Jurkat, Clone E6-1 (cell line): ENCODE results near the gene KRTAP12-1. TPM values are rescaled to one million over a fixed set of nuclear protein-coding genes. Genes with fewer than 3 reads are reported as not detected.

ENCODE experiments used
- DNase-seq: peaks from one replicate; pipeline ENCODE4 v3.0.0-alpha.2; 2011; ENCODE audit warnings: low read depth, low spot score
- H3K4me3 ChIP-seq: 2 replicates; pipeline ENCODE4 v1.5.1; 2011; ENCODE audit warnings: mild to moderate bottlenecking, low read length, control low read depth, moderate library complexity
- polyA plus RNA-seq: library from polyadenylated mRNA; unstranded; fragments of >200 nt; gene quantifications from one replicate; pipeline ENCODE4 v1.2.1, GENCODE V29; 2012; ENCODE audit warnings: missing spikeins; ENCODE audit not compliant: insufficient read length, insufficient read depth

The KRTAP12-1 gene, protein sequence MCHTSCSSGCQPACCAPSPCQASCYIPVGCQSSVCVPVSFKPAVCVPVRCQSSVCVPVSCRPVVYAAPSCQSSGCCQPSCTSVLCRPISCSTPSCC
- not detected for polyA plus RNA-seq

DNA sequence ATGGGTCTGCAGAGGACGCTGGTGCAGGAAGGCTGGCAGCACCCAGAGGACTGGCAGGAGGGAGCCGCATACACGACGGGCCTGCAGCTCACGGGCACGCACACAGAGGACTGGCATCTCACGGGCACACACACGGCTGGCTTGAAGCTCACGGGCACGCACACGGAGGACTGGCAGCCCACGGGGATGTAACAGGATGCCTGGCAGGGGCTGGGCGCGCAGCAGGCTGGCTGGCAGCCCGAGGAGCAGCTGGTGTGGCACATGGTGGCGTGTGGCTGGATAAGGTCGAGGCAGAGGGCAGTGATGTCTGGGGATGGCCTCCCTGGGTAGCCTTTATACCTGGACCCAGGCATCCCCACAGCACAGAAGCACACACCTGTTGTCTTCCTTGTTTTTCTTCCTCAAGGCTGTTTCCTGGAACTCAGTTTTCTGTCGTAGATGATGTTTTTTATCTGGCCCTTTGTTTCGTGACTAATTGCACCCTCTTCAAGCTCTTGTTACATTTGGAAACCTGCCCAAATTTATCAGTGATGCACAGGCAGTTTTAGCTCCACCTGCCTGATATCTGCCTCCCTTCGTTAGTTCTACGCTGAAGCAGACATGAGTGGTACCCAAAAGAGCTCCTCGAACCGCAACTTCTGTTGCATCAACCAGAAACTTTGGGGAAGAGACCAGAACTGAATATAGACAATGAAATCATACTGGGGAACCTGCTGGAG, at the start of gene KRTAP12-1:
TSS of gene KRTAP12-1 (minus strand) at position 303 of the 719 bp plus-strand sequence. CDS start at position 263, 40 bp downstream.
- DNase-seq = no peak
- no peak within 1 kb of the TSS for H3K4me3 ChIP-seq

DNA sequence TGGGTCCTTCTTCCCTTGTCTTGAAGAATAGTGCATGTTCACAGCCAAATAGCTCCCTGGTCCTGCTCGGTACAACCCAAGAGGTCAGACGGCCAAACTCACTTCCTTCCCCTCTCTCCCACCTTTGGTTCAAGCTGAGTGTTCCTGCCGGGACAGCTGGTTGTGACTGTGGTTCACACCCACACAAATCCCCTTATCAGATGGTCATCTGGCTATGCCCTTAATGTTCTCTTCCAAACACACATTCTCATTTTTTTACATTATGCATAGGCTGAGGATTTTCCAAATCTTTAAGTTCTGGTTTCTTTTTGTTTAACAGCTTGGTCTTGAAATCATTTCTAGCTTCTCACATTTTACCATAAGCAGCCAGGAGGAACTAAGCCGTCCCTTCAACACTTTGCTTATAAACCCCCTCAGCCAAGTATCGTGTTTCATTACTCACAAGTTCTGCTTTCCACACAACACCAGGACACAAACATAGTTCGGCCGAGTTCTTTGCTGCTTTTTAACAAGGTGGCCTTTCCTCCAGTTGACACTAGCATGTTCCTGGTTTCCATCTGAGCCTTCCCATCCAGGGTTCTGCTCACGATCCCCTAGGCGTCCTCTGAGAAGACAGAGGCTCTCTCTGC, 49.1 kb upstream of the KRTAP12-1 start:
- DNase-seq = no peak
- no peak overlapping the region for H3K4me3 ChIP-seq

DNA sequence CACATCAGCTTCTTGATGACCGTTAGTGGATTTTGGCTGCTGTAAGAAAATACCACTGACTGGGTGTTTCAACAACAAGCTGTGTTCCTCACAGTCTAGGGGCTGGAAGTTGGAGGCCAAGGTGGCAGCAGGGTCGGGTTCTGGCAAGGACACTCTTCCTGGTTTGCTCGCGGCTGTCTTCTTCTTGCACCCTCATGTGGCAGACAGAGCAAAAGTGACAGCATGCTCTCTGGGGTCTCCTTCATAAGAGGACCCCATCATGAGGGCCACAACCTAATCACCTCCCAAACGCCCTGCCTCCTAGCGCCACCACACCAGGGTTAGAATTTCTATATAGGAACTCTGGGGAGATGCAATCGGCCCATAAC, 48.0 kb upstream of the KRTAP12-1 start:
- no peak overlapping the region for H3K4me3 ChIP-seq
- no peak for DNase-seq

DNA sequence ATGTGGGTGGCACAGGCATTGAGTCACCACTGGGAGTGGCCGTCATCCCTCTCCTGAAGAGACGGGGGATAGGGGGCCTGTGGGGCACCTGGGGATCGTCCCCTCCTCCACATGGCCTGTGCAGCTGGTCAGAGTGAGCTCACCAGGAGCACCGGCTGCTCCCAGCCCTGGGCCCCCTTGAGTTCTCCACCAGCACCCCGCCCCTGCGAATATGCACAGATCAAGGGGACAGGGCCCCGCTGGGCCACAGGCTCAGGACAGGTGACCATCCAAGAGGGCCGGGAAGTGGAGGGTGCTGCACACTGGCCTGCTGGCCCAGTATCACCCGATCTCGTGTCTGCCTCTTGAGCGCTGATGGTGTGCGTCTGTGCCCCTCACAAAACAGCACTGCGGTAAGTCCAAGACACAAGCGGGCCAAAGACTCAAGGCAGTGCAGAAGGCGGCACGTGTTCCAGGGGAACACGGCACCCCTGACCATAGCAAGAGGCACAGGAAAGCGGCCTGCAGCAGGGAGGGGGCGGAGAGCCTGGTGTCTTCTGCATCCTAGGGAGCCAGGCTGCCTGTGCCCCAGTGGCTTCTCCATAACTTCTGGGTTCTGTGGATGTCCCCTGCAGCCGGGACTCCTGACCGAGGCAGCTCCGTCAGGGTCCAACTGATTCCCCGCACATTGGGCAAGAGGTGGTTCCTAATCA, 47.5 kb upstream of the KRTAP12-1 start:
- DNase-seq = no peak
- no peak overlapping the region for H3K4me3 ChIP-seq

DNA sequence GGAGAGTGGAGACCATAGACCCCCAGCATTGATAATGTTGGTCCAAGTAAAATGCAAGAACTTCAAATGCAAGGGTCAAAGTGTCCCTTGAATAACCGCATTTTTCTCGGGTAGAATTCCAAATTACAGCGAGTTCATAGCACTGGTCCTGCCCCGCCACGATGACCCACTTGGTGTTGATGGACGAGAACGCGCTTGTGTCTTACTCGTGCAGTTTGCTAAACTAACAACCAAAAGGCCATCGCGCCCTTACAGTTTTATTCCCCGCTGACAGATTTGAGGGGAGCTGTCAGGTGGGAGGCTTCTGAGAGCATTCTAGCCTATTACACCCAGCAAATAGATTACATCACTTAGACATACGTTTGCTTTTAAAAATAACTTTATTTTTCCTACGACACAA, 46.8 kb upstream of the KRTAP12-1 start:
- H3K4me3 ChIP-seq = no peak overlapping the region
- no peak for DNase-seq

DNA sequence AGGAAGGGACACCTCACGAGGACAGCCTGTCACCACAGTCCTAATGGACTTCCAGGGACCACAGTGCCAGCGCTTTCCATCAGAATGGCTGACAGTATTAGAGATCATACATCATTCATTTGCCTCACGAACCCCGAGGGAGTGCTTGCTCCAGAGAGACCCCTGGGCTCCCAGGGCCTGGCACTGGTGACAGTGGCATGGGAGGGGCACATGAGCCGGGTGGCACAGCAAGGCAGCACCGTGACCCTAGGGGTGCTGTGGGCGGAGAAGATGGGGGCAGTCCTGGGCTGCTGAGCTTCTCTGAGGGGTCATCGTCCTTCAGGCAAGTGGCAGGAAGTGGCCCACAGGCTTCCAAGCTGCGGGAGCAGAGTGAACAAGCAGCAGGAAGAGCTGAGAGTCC, 45.8 kb upstream of the KRTAP12-1 start:
- H3K4me3 ChIP-seq = no peak overlapping the region
- DNase-seq = no peak

DNA sequence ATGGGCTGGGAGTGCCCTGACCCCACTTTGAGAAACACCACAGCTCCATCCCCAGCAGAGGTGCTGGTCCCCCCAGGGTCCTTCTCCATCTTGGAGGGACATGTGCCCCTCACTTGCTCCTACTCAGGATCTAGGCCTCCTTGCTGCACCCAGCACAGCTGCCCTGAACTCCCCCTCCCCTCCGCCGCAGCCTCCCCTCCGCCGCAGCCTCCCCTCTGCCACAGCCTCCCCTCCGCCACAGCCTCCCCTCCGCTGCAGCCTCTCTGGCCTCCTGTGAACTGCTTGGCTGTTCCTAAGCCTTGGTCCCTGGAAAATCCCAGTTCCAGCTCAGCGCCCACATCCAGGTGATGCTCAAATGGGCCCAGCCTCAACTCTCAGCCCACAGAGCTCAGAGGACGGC, 45.4 kb upstream of the KRTAP12-1 start:
- no peak for DNase-seq
- no peak overlapping the region for H3K4me3 ChIP-seq

DNA sequence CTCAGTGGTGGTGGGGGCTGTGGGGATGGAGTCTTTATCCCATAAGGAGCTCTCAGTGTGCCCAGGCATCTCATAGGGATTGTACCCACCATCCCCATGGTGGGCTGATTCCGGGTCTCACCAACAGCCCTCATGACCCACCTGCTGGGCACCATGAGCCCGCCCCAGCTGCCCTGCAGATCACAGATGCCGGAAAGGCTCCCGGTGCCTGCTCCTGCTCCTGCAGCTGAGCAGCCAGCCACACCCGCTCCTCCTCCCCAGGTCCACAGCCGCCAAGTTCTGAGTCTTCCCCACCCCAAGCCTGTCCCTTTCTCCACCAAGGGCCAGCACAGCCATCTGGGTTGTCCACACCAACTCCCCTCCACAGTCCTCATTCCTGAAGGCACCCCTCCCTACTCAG, 44.9 kb upstream of the KRTAP12-1 start:
- H3K4me3 ChIP-seq = no peak overlapping the region
- no peak for DNase-seq

DNA sequence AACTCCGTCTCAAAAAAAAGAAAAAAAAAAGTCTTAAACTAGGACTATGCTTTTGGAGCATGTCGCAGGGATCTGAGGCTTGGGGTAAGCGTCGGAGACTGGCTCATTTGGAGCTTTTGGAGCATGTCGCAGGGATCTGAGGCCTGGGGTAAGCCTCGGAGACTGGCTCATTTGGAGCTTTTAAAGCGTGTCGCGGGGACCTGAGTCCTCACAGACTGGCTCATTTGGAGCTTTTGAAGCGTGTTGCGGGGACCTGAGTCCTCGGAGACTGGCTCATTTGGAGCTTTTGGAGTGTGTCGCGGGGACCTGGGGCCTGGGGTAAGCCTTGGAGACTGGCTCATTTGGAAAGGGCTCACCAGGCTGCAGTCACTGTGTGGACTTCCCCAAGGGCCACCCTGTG, 43.0 kb upstream of the KRTAP12-1 start:
- no peak for DNase-seq
- H3K4me3 ChIP-seq = no peak overlapping the region

DNA sequence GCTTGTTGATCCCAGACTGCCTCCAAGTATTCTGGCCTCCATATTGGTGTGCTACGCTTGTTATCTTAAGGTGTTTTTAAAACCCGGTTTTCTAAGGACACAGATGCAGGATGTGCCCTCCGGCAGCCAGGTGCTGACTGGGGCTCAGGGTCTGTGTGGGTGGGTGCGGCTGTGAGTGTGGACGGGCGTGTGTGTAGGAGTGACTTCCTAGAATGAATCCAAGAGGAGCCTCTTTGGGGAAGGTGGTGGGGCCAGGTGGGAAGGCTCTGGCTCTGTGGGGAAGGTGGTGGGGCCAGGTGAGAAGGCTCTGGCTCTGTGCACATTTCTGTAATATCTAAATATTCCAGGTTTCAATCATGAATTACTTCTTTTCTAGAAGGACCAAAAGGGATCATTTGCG, 42.2 kb upstream of the KRTAP12-1 start:
- no peak for DNase-seq
- H3K4me3 ChIP-seq = no peak overlapping the region

DNA sequence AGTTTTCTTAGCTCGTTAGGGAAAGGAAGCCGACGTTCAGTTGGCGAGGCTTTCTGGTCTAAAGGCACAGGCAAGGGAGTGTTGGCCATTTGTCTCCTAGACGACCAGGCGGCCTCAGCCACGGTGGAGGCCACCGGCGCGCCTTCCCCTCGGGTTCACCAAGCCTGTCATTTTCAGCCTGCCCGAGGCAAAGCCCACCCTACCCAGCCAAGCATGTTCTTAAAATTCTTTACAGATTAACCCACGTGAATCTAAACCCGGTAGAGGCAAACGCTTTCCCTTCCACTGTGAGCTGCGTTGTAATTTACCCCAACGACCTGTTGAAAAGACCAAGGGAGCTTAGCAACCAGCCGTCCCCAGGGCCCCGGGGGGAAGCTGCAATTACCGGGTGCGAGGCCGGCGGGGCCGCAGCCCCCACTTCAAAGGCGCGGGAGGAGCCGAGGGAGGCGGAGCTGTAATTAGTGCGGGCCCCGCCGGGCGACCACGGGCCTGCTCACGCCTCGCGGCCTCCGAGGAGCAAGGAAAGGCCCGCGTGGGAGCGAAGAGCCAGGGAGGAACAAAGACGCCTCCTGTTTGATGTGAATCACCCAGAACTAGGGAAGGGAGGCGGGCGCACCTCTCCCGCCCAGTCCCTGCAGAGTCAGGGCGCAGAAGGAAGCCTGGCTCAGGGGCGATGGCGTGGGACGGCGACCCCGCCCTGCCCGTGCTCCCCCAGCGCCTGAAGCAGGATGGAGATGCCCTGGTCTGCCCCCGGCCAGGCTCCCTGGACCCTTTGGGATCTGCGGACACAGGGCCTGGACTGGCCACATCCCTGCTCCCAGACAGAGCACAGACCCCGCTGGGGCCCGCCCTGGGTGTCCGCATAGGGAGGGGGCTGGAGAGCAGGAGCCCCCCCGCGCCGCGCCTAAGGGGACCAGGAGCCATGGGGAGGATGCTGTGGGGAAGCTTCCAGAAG, 41.5 kb upstream of the KRTAP12-1 start:
- no peak overlapping the region for H3K4me3 ChIP-seq
- DNase-seq = peak; percentile 12

DNA sequence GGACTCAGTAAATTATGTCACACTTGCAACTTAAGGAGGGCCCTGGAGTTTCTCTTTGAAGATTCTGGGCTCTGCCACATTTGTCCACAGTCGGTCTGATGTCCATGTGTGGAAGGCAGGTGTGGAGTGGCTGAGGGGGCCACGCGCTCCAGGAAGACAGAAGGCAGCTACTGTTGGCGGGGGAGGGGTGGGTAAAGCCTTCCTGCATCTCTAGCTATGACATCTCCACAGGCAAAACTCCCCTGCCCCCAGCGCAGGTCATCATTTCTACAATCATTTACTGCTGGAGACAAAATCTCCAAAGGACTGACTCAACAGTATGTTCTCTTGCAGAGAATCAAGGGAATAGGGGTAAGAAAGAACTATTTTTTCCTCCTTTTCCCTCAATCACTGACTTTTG, 40.8 kb upstream of the KRTAP12-1 start:
- no peak overlapping the region for H3K4me3 ChIP-seq
- DNase-seq = no peak

DNA sequence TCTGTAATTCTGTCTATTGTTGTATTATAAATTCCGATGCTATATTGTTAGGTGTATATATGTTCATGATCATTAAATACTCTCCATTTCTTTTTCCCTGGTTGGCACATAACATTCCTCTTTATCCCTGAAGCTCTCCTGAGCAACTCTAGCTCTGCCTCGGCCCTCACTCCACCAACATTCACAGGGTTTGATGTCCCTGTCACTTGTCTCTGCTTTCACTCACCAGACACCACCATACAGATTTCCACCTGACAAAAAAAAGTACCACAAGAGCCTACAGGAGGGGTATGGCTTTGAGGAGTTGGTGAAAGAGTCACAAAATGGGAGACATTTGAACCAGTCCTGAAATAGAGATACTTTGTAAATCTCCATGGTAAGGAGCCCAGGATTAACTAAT, 38.2 kb upstream of the KRTAP12-1 start:
- DNase-seq = no peak
- no peak overlapping the region for H3K4me3 ChIP-seq

DNA sequence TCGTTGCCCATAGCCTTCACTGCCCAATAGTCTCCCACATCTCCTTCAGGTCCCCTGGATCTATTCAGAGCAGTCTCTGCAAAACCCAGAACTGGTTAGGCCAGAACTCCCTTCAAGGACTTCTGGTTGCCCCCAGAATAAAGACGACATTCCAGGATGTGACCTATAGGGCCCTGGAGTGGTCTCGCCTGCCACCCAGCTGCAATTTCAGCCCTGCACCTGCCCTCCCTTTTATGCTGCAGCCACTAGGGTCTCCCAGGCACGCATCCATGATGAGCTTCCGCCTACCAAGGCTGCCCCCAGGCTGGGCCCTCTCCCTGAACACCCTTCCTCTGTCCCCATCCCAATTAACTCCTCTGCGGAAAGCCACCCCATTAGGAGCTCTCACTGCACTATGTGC, 36.6 kb upstream of the KRTAP12-1 start:
- no peak overlapping the region for H3K4me3 ChIP-seq
- DNase-seq = no peak

DNA sequence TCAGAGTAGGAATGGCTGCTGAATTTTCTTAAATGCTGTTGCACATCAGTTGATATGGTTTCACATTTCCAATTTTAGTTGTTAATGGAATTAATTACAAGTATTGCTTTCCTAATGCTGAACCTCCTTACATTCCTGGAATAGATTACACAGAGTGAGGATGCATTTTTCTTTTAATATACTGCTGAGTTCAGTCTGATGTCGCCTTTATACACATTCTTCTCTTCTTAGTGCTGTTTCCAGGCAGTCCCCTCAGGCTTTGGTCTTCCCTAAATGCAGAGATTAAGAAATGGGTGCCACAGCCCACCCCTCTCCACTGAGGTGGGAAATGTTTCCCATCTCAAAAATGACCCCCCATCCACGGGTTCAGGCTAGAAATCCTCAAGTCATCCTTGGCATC, 36.1 kb upstream of the KRTAP12-1 start:
- no peak for DNase-seq
- no peak overlapping the region for H3K4me3 ChIP-seq

DNA sequence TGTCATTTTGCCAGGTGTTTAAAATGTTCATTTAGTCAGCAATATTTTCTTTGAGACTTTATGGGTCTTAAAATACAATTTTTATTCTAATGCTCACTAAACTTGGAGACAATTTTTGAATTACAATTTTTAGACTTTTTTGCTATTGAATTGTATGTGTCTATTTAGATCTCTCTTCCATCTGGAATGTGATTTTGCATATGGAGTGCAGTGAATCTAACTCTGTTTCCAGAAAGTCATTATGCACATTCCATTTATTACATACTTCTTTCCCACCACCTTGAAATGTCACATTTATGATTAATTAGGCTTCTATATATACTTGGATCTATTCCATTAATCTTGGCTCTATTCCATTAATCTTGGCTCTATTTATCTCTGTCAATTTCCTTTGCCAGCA, 35.0 kb upstream of the KRTAP12-1 start:
- H3K4me3 ChIP-seq = no peak overlapping the region
- no peak for DNase-seq

DNA sequence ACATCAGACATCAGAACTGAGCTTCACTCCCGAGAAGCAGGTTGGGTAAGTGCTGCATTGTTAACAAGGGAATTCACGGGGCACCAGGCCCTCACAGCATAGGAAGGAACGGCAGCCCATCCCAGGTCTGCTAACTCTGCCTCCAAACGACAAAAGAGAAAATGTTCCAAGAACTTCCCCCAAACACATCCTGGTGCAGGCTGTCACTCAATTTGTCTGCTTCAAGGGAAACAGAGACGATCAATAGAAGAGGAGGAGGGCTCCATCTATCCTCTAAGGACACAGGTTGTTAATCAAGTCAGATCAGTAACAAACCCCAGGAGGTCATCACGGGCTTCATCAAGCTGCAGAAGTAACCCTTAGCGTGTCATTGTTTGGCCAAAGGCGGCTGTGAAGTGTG, 32.9 kb upstream of the KRTAP12-1 start:
- no peak for DNase-seq
- no peak overlapping the region for H3K4me3 ChIP-seq

DNA sequence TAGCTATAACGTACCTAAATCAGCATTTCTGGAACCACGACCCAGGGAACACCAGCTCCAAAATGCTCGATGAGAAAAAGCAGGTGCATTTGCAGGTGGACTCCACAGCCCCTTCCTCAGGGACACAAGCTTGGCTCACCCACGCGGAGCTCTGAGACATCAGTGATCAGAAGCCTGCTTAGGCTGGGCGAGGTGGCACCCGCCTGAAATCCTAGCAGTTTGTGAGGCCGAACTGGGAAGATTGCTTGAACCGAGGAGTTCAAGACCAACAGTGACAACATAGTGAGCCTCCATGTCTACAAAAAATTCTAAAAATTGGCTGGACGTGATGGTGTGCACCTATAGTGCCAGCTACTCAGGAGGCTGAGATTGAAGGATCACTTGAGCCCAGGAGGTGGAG, 31.9 kb upstream of the KRTAP12-1 start:
- no peak for DNase-seq
- H3K4me3 ChIP-seq = no peak overlapping the region

DNA sequence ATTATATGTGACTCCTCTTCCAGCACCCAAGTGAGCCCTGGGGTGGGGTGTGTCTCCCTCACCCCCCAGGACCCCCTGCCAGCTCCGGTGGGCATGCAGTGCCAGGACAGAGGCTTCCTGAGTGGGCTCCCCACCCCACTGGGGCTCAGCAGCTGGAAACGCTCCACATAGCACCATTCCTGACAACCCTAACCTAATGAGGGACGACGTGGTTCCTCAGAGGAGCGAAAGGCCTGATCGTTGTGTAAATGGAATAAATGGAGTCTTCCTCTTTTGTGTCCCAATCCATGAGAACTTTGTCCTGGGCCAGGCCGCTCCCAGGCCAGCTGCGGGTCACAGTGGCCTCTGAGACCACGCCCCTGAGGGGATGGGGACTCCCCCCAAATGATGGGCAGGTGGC, 31.2 kb upstream of the KRTAP12-1 start:
- no peak for DNase-seq
- no peak overlapping the region for H3K4me3 ChIP-seq
